Hypothalamus (tissue), 51 donors: ENCODE results near the gene NDRG4.

Source experiments
- DNase-seq, 51 donors: peaks; one replicate each; lab custom pipeline; 2025; lab: John Stamatoyannopoulos, UW

The NDRG4 gene

DNA sequence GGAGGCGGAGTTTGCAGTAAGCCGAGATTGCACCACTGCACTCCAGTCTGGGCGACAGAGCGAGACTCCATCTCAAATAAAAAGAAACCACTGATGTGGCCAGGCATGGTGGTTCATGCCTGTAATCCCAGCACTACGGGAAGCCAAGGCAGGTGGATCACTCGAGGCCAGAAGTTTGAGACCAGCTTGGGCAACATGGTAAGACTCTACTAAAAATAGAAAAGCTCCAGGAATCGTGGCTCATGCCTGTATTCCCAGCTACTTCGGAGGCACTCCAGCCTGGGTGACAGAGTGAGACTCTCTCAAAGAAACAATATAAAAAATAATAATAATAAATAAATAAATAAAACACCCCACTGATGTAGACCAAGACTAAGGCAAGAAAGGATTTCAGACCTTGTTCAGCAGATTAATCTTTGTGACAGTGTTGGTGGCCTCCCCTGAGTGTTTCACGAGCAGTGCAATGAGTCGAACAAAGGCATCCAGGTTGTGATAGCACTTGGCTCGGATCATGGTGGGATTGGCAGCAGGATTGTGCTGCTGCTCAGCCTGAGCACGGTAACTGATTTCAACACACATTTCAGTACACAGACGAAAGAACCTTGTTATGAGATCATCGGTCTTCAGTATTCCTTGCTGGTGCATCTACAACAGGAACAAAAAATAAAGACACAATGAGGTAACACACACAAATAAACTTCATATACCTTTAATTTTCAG is 34.0 kb downstream of the NDRG4 start:
- DNase-seq = no peak

DNA sequence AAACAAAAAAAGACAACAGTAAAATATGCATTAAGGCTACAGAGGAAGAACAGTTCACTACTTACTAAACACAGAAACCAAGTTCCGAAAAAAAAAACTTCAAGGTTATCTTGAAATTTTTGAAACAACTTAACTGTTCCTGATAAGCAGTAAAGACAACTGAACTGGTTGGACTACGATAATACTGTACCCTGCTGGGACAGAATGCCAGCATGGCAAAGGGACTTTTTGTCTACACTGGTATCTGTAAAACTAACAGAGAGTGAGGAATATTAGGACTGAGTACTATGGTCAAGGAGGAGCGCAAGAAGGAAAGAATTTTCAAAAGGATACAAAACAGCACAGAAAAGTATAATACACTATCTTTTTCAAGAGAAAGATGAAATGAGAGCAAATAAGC is 35.2 kb downstream of the NDRG4 start:
- no peak for DNase-seq

DNA sequence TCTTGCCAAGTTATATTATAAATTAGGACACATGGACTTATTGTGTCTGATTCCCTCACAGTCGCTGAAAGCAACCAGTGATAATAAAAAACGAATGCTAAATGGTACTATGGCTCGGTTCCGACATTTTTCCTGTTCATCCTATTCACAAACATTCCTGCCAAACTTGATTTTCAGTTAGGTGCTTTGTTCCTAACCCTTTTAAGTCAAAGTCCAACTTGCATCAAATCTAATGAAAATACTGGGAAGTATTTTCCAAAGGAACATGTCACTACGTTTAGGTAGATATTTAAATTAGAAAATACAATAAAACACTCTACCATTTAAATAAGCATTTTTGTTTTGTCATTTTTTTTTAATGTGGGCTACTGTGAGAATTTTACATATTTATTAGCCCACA is 36.3 kb downstream of the NDRG4 start:
- no peak for DNase-seq

DNA sequence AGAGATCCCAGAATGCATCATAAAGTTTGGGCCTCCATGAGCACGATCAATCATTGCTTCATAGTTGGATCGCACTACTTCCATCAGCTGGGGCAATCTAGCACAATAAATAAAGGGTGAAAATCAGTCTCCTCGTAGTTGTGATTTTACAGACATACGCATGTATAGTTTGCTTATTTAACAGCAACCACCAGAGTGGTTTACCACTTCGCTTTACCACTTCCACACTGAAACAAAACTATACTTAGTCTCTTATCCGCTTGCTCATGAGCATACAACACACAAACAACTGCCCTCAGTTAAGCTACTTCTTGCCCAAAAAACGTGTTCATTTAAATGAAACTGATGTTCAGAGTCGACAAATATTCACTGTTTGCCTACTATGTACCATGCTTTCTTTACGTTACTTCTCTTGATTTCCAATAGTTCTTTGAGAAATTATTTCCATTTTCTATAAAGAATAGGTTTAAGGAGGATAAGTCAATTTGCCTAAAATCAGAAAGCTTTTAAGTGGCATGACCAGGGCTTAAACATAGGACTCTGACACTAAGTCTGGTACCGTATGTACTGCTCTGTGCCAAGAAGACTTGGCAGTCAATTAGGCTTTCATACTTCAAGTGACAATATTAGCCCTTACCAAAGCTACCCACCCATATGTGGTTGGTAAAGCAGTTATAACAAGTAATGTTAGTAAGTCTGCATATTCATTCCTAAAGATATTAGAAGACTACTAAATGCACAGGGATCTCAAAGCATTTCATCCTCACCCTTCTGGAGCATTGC is 37.4 kb downstream of the NDRG4 start:
- DNase-seq = no peak

DNA sequence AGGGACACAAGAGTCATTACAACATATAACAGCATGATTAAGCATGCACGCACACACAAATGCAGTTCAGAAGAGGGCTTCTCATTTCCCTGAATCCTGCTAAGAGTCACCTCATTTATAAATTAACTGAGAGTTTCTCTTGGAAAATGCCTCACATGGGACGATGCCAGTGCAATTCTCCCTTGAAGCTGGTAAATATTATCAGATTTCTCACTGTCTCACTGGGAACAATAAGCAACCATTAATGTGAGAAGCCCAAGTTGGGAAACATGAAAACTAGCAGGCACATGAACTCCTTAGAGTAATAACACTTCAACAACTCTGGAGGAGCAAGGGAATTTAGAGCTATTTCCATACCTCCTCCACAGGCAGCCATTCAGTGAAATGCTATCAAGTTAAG is 41.8 kb downstream of the NDRG4 start:
- DNase-seq = no peak

DNA sequence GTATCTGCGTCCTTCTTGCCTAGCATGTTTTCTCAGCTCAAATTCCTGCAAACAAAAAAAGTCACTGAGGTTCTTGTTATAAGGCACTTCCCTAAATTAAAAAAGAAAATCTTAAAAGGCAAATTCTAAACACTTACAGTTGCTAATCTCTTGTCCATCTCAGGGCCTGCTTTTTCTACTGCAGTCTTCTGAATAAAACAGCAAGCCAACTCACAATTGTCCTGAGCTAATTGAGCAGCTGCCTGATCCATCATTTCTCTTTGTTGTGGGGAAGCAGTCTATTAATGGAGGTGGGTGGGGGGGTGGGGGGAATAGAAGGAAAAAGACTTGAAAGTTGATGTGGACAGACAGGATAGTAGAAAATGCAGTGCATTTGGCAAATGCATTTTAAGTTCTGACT is 42.3 kb downstream of the NDRG4 start:
- DNase-seq = no peak

DNA sequence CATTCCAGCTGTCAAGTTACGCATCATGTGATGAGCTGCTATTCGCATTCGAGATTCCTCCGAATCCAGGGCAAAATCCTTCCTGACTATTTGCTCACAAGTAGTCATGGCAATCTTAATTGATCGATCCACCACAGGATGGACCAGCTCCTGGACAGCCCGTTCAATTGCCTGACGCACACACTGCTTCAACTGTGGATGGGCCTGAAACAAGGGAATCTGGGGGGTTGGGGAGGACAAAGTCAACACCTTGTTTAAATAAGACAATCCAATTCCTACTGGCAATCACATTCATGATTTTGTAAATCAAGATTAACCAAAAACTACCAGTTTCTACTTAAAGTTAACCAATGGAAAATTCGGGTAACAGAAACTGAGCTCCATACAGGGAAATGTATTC is 43.7 kb downstream of the NDRG4 start:
- DNase-seq = no peak

DNA sequence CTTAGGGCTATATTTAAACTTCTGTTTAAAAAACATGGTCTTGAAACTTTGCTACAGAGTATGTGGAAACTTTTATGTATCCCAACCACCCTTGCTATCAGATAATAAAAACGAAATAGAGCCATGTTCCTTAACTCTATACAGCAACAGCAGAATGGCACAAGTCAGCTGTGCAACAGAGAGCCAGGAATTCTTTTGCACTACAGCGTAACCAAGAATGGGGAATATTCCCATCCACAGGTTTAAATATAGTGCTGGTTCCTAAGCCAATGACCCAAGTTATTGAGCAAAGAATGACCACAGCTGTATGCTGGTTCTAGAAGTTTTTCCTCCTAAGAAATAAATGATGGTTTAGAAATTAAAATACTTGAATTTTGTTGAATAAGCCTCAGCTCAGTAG is 48.4 kb downstream of the NDRG4 start:
- no peak for DNase-seq

DNA sequence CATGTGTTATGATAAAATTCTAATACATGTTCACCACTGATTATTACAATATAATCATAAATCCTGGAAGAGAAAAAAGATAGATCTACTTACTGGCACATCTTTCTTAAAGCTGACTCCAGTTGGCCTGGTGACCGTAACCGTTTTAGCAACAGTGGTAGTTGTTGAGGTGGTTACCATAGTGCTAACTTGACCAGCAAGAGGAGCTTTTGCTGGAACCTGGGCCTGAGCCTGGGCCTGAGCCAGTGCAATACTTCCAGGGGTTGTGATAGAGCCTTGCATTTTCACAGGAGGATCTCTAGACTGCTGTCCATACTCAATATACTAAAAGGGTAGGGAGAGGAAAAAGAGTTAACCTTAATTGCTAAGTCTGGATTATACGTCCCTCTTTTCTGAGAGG is 51.6 kb downstream of the NDRG4 start:
- DNase-seq = no peak

DNA sequence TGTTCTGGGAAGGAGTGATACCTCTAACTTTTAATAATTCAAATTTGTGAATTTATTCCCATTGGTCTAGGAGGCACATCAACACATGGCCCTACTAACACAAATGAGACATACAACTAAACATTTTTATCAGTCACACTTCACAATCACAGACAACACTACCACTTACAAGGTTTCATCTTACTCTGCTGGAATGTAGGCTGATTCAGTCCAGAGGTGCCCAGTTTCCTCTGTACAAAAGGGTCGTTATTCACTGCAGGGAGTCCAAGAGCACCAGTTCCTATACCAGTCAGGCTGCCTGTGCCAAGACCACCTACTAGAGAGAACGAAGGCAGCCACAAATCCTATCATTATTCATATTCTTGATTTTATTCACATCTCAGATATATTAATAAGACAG is 56.7 kb downstream of the NDRG4 start:
- DNase-seq = no peak
